GM21528 (cell line): ENCODE results near the gene LSAMP.

Experiments
- ATAC-seq: cut with Tn5 transposase; IDR thresholded peaks from one replicate; pipeline ENCODE4 v1.9.1; 2021; ENCODE audit warnings: mild to moderate bottlenecking, moderate library complexity; ENCODE audit not compliant: unreplicated experiment, low FRiP score

LSAMP gene

DNA sequence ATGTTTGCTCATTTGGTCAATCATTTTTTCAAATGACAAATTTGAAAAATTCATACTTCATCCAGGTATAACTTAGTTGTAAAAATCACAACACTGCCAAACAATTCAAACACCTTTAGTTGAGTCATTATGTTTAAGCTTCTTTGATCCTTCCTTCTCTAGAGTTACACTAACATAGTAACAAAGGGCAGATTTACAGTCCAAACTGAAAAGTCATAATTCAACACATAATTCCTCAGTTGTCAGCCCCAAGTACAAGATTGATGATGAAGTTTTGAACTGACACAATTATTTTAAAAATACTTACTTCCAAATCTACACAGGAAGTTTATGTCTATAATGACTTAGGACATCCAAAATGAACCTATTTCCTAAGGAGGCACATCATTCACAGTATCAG, 264.1 kb downstream of the LSAMP start:
- ATAC-seq, result no peak

- no peak for ATAC-seq
Measured at GRCh38 chr3:116179091-116179490, 266.2 kb downstream of the LSAMP start.

GRCh38 chr3:116176974-116177555, 268.2 kb downstream of the LSAMP start:
- ATAC-seq, result no peak

DNA sequence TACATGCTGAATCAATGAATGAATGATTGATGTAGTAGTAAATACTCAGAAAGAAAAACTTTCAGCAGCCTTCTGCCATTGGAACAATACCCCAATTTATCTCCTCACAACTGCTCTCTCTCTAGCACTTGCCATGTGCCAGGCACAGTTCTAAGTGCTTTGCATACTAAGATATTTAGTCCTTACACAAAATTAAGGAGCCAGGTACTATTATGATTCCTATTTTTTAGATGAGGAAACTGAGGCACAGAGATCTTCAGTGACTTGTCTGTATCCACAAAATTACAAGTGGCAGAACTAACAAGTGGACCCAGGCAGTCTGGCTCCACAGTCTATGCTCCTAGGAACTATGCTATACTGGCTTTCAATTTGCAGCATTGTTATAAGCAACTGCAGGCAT, 279.2 kb downstream of the LSAMP start:
- ATAC-seq, result no peak

GRCh38 chr3:116165641-116166040, 279.6 kb downstream of the LSAMP start:
- no peak for ATAC-seq

GRCh38 chr3:116165135-116165534, 280.2 kb downstream of the LSAMP start:
- ATAC-seq, result no peak

DNA sequence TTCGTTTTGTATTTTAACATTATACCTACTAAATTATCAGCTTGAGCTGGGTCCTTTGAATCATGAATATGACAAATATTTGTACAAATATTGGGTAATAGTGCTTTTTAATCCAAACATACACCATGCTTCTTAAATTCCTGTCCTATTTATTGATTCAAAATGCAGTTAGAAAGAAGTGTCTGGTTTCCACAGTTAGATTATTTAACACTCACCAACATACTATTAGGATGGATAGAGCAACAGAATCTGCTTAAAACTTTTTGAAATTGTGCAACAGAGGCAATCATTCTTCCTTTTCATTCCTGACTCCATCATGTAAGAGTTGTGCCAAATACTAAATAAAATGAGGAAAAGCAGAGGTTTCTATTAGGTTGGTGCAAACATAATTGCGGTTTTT, 281.2 kb downstream of the LSAMP start:
- no peak for ATAC-seq

DNA sequence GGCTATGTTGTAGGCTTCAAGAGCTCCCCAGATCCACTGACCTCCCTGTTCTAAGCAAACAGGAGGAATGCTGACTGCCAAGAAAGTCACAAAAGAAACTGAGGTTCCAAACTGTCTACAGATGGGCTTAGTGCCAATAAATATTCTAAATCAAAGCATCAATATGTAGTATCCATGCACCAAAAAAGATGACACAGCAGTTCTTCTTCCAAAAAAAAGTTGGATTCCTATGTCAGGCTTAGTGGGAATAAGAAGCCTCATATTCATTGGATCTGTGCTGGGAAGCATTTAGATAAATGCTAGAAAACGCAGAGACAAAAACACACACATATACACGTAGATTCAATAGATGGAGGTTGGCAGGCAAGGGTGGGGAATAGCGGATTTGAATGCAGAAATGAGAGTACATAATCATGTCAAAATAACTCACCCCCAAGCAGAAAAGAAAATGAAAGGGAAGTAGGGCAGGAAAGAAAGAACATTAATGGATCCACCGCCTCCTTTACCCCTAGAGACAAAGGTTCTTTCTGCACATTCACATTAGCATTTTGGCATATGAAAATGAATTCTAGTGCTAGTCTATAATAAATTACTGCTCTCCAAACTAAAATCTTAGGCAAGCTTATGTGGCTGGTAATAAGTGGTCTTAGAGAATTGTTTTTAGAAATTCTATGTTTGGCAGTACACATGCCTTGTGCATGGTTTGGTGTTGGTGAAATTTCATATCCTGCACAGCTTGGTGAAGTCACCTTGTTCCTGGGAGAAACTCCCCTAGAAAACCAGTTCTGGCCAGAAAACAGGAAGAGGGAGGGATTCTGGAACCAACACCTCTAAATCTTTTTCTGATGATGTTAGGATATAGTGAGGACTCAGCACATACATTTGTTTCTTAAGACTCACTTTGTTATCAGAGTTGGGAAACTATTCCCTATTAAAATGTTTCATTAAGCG, 283.4 kb downstream of the LSAMP start:
- ATAC-seq, result no peak

- no peak for ATAC-seq
Measured at GRCh38 chr3:116160594-116160993, 284.7 kb downstream of the LSAMP start.

DNA sequence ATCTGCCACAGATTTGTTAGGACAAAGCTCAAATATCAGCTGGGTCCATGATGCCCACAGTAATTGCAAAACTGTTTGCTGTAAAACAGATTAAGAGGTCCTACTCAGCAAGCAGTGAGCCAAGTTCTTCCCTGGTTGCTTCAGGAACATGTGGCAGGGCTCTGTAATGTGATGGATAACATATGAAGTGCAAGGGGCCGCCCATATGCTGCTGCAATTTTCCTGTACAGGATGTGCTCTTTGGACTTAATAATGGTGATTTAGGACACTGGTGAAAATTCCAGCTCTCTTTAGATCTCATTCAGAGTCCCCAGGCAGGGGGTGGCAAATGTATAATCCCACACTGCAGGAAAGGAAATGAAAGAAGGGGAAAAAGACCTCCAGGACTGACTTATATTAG, 289.4 kb downstream of the LSAMP start:
- ATAC-seq, result no peak

- no peak for ATAC-seq
Measured at GRCh38 chr3:116154389-116154788, 290.9 kb downstream of the LSAMP start.

DNA sequence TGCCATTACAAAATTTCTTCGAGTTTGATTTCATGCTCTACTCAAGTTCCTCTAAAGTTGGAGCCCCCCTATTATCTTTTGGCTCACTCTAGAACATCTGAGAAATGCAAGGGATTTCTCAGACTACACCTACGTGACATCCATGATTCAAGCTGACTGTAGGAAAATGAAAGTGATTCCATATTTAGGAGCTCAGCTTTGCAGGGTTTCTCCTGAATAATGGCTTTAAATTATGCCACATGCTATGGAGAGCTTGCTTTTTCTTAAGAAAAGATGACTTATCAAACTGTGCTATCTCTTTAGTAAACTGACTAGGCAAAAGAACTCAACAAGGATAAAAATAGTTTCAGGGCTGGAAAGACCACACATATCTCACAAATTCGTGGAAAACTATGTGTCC, 292.1 kb downstream of the LSAMP start:
- ATAC-seq, result no peak

GRCh38 chr3:116150655-116151167, 294.6 kb downstream of the LSAMP start:
- no peak for ATAC-seq

DNA sequence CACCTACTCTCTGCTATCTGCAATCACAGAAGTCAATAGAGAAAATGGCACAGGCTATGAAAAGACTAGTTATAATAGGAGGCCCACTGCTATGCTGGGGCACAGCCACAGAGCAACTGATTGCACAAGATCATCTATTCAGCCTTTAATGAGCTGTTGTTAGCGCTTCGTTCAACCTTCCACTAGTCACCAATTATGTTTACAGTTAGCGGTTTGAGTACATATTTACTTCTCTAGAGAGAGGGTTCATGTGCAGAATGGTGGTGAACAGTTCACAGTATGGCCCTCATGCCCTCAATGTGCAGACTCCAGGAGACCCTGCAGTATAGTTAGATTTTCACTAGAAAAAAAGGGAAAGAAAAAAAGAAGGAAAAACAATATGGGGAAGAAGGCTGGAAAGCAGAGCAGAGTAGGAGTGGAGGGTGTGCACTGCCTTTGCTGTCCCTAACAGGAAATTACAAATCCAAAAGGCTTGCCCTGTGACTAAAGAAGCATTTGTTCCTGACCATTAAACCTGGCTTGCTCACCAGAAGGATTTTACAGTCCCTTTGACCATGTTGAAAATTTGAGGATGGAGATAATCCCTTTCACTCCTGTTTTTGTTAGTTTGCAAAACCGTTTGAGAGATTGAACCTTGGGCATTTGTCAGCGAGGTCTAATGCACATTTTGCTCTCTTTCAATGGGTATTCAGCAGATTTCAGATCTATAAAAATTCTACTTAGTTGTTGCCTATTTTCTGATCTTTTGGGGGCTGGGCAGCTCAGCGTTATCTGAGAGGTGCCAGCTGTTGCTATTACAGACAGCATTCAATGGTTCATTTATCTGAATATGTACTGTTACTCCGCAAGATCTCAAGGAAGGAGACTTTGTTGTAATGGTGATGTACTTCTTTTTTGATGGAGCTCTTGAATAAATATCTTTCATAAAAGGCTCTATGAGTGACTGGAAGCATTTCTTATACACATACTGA, 296.1 kb downstream of the LSAMP start:
- no peak for ATAC-seq

GRCh38 chr3:116145613-116146012, 299.7 kb downstream of the LSAMP start:
- ATAC-seq, result no peak

GRCh38 chr3:116141724-116142123, 303.6 kb downstream of the LSAMP start:
- no peak for ATAC-seq

GRCh38 chr3:116140100-116140689, 305.1 kb downstream of the LSAMP start:
- ATAC-seq, result no peak

DNA sequence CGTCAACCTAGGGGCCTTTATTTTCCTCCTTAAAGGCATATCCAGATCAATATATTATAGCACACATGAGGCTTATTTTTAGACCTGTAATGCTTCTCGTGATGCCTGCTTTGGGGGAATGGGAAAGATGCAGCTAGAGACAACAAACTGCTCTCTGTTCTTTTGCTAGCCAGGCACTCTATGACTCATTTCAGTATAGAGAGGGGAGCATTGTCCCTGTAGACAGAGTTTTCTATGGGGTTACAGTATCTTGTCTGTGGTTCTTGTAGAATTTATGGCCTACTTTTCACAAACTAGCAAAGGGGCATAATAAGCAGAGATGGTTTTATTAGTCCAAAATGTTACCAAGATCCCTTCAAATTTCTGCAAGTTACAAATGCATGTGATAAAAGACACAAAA, 305.6 kb downstream of the LSAMP start:
- no peak for ATAC-seq

DNA sequence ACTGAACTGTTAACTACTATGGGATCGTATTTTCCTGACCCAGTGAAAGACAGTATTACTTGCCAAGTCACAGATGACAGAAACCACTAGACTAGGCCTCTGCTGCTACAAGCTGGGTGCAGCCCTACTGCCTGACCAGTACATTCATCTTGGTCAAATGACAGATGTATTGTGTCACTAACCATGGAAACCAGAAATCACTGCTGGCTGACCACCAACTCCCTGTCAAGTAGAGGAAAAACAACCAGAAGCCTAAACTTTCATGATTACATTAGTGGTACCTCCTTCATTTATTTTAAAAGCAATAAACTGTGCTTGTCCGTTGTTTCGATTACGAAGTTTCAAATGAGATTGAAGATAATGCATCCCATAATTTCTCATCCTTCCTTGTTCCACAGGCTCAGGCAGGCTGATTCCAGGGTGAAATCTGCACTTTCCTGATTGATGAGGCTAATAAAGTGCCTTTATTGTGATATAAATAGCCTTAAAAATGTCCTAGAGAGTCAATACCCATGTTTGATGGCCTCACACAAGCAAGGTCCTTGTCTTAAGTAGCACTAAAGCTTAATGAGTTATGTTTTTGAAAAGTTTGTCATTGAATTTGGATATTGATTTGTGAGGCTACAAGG, 309.7 kb downstream of the LSAMP start:
- ATAC-seq, result no peak
